ENCODE measurements around the gene IKZF5. TPM values are rescaled to one million over a fixed set of nuclear protein-coding genes. Genes with fewer than 3 reads are reported as not detected.

Gene IKZF5
- total and polyA plus RNA-seq, 2 of the 4 experiments (the other 2 are of a cell fraction): 2.9 to 4.4 TPM

DNA sequence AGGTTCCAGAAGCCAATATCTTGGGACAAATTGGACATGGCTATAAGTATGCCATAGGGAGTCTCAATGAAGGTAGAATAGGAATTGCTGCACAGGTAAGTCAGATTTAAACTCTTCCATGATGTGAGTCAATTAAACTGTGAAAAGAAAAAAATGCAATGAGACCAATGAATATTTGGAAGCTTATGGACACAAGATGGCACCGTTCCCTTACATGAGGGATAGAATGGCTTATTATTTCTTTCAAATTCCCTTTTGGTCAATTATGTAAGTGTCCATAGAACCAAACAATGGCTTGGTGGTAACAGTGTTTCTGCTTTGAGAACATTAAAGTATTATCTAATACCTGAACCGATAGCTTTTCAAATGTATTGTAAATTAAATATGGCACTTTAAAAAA, 35.8 kb upstream of the IKZF5 start:
- H4K5ac ChIP-seq (ENCODE audit: low read depth, low read length): no peak overlapping the region
- no peak overlapping the region for H2AK5ac ChIP-seq (ENCODE audit: low read depth, low read length)
- no peaks in the 10 kb centered on the region for H4K20me1 ChIP-seq (ENCODE audit: insufficient read depth, low read length)
- H4K91ac ChIP-seq (ENCODE audit: insufficient read depth, low read depth, low read length): no peak overlapping the region
- H2AFZ ChIP-seq (replicated peaks; ENCODE audit: low read length, poor library complexity): no peak overlapping the region
- H3K4me1 ChIP-seq (ENCODE audit: control insufficient read depth, insufficient read depth, low read length): no peaks in the 10 kb centered on the region
- no peak overlapping the region for H3K4ac ChIP-seq (ENCODE audit: low read depth, low read length)
- H3K18ac ChIP-seq (ENCODE audit: low read depth, low read length): no peak overlapping the region
- DNase-seq (peak; percentile 5), ATAC-seq (ENCODE audit: low read depth) (no peak)
- intact Hi-C loops (cut with micrococcal nuclease) (loop anchor here (2.0 to 5.0 kb wide), 2 partner anchors 88 to 1343 kb away; no protein-coding TSS in a partner anchor), dilution Hi-C loops (cut with HindIII; ENCODE audit: low sequenced_read_pairs, unreplicated experiment) (no loop called here), in situ Hi-C loops (cut with MboI; ENCODE audit: low sequenced_read_pairs) (loop anchor here (10.0 to 25.0 kb wide), 2 partner anchors 510 to 918 kb away; no protein-coding TSS in a partner anchor)
- TF ChIP-seq RAD21 (IDR thresholded peaks at IDR 0.05; ENCODE audit: low read length) (peak; percentile 31), SMC3 (IDR thresholded peaks at IDR 0.05; ENCODE audit: low read depth, low read length) (peak; percentile 29; the same call in 1 of the 2 replicates)
- TF ChIP-seq, protein P1, sequence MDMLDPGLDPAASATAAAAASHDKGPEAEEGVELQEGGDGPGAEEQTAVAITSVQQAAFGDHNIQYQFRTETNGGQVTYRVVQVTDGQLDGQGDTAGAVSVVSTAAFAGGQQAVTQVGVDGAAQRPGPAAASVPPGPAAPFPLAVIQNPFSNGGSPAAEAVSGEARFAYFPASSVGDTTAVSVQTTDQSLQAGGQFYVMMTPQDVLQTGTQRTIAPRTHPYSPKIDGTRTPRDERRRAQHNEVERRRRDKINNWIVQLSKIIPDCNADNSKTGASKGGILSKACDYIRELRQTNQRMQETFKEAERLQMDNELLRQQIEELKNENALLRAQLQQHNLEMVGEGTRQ (IDR thresholded peaks at IDR 0.05; ENCODE audit: low read depth, low read length): no peak
- TF ChIP-seq, protein P2, sequence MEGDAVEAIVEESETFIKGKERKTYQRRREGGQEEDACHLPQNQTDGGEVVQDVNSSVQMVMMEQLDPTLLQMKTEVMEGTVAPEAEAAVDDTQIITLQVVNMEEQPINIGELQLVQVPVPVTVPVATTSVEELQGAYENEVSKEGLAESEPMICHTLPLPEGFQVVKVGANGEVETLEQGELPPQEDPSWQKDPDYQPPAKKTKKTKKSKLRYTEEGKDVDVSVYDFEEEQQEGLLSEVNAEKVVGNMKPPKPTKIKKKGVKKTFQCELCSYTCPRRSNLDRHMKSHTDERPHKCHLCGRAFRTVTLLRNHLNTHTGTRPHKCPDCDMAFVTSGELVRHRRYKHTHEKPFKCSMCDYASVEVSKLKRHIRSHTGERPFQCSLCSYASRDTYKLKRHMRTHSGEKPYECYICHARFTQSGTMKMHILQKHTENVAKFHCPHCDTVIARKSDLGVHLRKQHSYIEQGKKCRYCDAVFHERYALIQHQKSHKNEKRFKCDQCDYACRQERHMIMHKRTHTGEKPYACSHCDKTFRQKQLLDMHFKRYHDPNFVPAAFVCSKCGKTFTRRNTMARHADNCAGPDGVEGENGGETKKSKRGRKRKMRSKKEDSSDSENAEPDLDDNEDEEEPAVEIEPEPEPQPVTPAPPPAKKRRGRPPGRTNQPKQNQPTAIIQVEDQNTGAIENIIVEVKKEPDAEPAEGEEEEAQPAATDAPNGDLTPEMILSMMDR (conservative IDR thresholded peaks at IDR 0.05; ENCODE audit: low read depth, low read length): peak; percentile 28; the same call in 1 of the 2 replicates
- H3K14ac ChIP-seq (replicated peaks; ENCODE audit: low read depth, low read length): no peak overlapping the region
- ChIA-PET CTCF (interaction anchor here (0.6 to 1.1 kb wide), 3 partner anchors 19 to 514 kb away, joined by 3 to 5 read pairs (median 3); no protein-coding TSS in a partner anchor), POLR2A (ENCODE audit: unreplicated experiment) (no interaction called here)
- no peaks in the 10 kb centered on the region for H3K79me1 ChIP-seq (ENCODE audit: low read depth in 1 of 2, low read length in 2 of 2)
- H3K9me1 ChIP-seq (ENCODE audit: insufficient read depth, low read length): no peaks in the 10 kb centered on the region
- WGBS, 2 experiments (ENCODE audit: extremely low coverage in 2 of 2, insufficient read length in 1 of 2): no CpG with 5 or more reads among the region's 2 CpGs
- no peak overlapping the region for H3K4me3 ChIP-seq (ENCODE audit: insufficient read depth, low read depth, low read length)
- no peaks in the 10 kb centered on the region for H3K9me3 ChIP-seq (ENCODE audit: control insufficient read depth, insufficient read depth, low read length)
- H3K23ac ChIP-seq (ENCODE audit: low read depth, low read length): no peak overlapping the region
- no peak overlapping the region for H3K9ac ChIP-seq (ENCODE audit: low read depth, low read length)
- H2BK5ac ChIP-seq (ENCODE audit: low read depth, low read length, poor library complexity, severe bottlenecking): no peak overlapping the region
- H2BK20ac ChIP-seq (ENCODE audit: low read depth, low read length): no peak overlapping the region
- H3K36me3 ChIP-seq (ENCODE audit: control insufficient read depth, insufficient read depth, low read length): no peaks in the 10 kb centered on the region
- no peak overlapping the region for H4K8ac ChIP-seq (ENCODE audit: low read depth in 2 of 2, low read length in 2 of 2)
- H3K4me2 ChIP-seq (ENCODE audit: low read depth, low read length): no peak overlapping the region
- H2AK9ac ChIP-seq (replicated peaks; ENCODE audit: low read depth, low read length, poor library complexity): no peak overlapping the region
- H2BK120ac ChIP-seq (ENCODE audit: low read depth, low read length): no peak overlapping the region
- no TSS peak for BruUV-seq (replicated peaks)
- no peaks in the 10 kb centered on the region for H3K27me3 ChIP-seq (ENCODE audit: control insufficient read depth, insufficient read depth, low read length)
- H2BK15ac ChIP-seq (ENCODE audit: low read depth, low read length): no peak overlapping the region
- H3K27ac ChIP-seq (ENCODE audit: insufficient read depth, low read length): no peak overlapping the region
- no peak overlapping the region for H3K56ac ChIP-seq (ENCODE audit: extremely low read depth, insufficient read depth, low read length)

Data from IMR-90 (cell line).